ENCODE measurements around the gene CCNC.
A peak's percentile ranks its signal among the peaks of the same experiment; 100 is the strongest.

Gene CCNC

DNA sequence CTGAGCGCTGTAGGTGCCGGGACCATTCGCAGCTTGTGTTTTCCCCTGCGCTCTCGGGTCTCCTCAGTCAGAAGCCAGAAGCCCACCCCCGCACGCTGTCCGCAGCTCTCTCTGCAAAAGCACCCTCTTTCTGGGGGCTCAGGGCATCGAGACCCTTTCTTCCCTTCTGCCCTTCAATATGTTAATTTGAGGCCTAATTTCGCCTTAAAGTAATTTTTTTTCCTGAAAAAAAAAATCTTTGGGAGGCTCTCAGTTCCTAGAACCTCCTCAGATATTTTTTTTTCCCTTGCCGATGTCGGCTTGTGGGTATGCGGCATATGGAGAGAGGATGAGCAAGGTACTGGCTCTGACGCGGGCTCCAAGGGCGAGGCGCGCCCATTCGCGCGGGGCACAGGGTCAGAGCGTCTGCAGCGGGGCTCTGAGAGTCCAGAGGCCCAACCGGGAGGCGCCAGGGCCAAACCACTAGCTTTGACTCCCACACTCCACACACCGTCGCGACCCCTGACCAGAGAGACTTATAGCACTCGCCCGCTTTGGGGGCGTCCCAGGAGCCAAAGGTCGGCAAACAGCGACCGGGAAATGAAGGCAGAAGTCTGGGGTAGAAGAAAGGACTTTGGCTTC is 39.1 kb upstream of the CCNC start:
- in situ Hi-C loops (cut with MboI; ENCODE audit: low pct_unique_long_range_greater_than_20kb, low sequenced_read_pairs, unreplicated experiment): loop anchor here (5.0 to 25.0 kb wide), 2 partner anchors 770 to 850 kb away; partner anchors contain the start of gene POU3F2
- TF ChIP-seq, protein P1, sequence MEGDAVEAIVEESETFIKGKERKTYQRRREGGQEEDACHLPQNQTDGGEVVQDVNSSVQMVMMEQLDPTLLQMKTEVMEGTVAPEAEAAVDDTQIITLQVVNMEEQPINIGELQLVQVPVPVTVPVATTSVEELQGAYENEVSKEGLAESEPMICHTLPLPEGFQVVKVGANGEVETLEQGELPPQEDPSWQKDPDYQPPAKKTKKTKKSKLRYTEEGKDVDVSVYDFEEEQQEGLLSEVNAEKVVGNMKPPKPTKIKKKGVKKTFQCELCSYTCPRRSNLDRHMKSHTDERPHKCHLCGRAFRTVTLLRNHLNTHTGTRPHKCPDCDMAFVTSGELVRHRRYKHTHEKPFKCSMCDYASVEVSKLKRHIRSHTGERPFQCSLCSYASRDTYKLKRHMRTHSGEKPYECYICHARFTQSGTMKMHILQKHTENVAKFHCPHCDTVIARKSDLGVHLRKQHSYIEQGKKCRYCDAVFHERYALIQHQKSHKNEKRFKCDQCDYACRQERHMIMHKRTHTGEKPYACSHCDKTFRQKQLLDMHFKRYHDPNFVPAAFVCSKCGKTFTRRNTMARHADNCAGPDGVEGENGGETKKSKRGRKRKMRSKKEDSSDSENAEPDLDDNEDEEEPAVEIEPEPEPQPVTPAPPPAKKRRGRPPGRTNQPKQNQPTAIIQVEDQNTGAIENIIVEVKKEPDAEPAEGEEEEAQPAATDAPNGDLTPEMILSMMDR (IDR thresholded peaks at IDR 0.05; ENCODE audit: extremely low read depth, insufficient read depth, missing control alignments): no peak
- no peak for DNase-seq (ENCODE audit: low spot score)

DNA sequence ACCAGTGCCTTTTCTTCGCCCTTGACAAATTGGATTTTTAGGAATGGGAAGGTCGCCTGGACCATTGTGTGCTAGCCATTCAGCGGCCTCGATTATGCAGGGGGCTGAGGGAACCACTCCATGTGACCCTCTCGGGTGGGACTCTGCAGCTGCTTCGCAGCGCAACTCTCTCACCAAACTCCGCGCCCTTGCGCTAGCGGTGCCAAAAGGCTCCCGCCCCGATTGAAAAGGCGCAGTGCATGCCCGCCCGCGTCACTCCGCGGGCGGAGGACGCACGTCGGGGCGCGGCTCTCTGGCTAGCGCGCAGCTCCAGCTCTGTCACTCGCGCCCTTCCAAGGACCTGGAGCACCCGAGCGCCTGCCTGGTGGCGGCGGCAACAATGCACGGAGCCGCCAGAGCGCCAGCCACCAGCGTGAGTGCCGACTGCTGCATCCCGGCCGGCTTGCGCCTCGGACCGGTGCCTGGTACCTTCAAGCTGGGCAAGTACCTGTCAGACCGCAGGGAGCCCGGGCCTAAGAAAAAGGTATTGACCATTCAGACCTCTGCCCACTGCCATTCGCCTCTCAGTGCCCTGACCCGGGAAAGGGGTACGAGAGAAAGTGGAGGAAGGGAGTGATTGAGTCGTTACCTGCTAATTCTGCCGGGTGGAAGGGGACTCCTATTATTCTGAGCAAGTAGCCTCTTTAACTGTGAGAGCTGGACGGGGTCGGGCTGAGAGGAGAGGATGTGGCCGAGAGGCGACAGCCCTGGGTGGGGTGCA is 38.4 kb upstream of the CCNC start, which contains the start of gene PRDM13:
Gene PRDM13, plus strand, starts transcription at position 178 of the 760 bp plus-strand sequence. Its CDS starts 202 bp downstream, at position 380.
- TF ChIP-seq, protein P1 (IDR thresholded peaks at IDR 0.05; ENCODE audit: extremely low read depth, insufficient read depth, missing control alignments): no peak
- DNase-seq (ENCODE audit: low spot score): no peak
- in situ Hi-C loops (cut with MboI; ENCODE audit: low pct_unique_long_range_greater_than_20kb, low sequenced_read_pairs, unreplicated experiment): loop anchor here (5.0 to 25.0 kb wide), 2 partner anchors 770 to 850 kb away; partner anchors contain the start of gene POU3F2

DNA sequence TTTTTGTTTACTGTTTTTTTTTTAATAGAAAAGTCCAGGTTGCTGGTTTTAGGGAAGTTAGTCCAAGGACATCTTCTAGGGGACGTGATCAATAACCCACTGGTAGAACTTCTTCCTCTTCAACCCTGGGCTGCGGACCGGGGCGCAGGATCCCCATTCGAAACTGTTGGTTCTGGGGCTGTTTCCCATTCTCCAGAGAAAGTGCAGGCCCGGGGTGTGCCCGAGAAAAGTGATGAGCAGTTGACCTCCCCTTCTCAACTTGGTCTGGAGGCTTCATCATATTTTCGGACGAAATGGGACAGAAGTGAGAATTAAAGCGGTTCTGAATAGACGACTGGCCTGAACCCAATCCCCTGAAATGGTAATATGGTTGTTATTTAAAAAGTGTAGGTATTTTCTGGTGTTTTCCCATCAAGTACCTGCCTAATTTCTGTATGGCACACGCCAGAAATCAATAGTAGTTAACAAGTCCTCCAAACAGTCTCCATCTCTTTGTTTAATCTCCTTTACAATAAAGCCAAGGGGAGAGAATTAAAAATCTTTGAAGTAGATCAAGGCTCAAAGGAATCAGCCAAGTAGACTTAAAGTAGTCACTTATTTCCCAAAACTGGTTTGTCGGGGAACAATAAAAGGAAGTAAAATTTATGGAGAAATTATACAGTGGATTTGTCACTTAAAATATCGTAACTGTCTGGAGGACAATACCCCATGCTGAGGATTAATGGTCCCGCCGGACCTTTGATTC is 37.6 kb upstream of the CCNC start:
- TF ChIP-seq, protein P1 (IDR thresholded peaks at IDR 0.05; ENCODE audit: extremely low read depth, insufficient read depth, missing control alignments): no peak
- no peak for DNase-seq (ENCODE audit: low spot score)
- in situ Hi-C loops (cut with MboI; ENCODE audit: low pct_unique_long_range_greater_than_20kb, low sequenced_read_pairs, unreplicated experiment): loop anchor here (5.0 to 25.0 kb wide), 2 partner anchors 769 to 851 kb away; partner anchors contain the start of gene POU3F2

DNA sequence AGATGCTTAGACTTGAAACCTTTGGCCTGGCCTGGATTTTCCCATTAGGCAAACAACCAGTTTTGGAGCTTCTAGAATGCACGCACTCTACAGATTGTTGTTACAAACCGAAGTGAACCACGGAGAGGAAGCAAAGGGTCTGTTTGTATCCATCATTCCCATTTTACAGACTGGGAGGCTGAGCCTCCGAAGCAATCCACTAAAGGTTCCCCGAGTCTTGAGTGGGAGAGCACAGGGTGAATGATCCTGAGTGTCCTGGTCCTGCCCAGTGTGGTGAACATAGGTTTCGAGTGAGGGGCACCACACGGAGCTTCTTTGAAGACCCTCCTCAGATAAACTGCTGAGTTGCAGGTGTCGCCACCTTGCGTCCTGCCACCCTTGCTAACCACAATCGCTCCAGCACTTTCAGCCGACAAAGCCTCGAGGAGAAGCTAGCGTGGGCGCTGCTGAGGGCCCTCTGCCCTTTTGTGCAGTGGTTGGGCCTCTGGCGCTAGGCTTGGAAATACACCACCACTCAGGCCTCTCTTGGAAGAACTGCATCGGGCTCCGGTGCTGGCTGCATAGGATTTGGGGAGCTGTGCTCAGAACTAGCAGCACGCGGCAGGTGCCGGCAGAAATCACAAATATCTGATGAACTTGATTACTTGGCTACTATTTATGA is 36.7 kb upstream of the CCNC start:
- DNase-seq (ENCODE audit: low spot score): no peak
- TF ChIP-seq, protein P1 (IDR thresholded peaks at IDR 0.05; ENCODE audit: extremely low read depth, insufficient read depth, missing control alignments): peak; percentile 30
- in situ Hi-C loops (cut with MboI; ENCODE audit: low pct_unique_long_range_greater_than_20kb, low sequenced_read_pairs, unreplicated experiment): loop anchor here (5.0 to 25.0 kb wide), 2 partner anchors 768 to 852 kb away; partner anchors contain the start of gene POU3F2

DNA sequence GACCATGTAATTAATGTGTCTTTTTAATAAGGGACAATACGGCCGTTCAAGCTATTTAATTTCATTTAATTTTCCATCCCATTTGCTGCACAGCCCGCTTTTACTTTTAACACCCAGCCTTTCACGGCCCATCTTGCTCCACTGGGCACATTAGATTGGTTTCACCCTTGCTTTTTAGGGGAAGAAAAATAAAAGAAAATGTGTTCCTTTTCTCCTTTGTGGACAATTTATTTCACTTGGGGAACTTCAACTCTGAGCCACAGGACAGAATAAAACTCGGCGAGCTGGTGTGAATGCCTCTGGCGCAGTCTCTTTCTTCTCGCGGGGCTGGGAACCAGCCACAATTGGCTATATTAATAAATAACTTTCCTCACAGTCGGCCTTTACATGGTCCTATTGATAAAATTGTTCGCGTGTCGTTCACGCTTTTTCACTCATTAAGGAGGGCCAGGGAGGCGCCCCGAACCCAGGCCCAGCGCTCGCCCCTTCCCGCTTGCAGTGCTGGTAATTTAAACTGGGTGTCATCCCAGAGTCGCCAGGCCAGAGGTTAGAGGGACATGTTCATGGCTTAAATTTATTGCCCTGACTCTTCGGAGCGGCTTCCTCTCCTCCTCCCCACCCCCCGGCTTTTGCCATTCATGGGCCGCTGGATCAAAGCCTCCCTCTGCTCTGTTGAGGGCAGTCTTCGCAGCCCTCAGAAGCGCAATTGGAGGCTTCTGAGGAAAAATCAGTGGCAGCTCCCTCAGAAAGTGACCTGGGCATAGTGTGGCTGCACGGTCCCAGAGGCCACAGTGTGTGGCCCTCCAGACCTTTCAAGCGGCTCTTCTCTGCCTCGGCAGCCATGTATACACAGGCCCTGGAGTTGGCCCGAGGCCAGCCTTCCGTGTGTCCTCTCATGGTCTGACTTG is 36.0 kb upstream of the CCNC start:
- TF ChIP-seq, protein P1 (IDR thresholded peaks at IDR 0.05; ENCODE audit: extremely low read depth, insufficient read depth, missing control alignments): no peak
- no peak for DNase-seq (ENCODE audit: low spot score)
- in situ Hi-C loops (cut with MboI; ENCODE audit: low pct_unique_long_range_greater_than_20kb, low sequenced_read_pairs, unreplicated experiment): loop anchor here (5.0 to 25.0 kb wide), 2 partner anchors 767 to 853 kb away; partner anchors contain the start of gene POU3F2

Data from GM13977 (cell line).